ENCODE measurements around the gene TES.
"Not testable (repeated sequence)": the region's sequence is repeated elsewhere in the genome, so short reads cannot be mapped to it uniquely, and the experiment has no call there.

The TES gene

GRCh38 chr7:116293139-116293538 is 82.8 kb downstream of the TES start:
- DNase-seq, result no peak

GRCh38 chr7:116293633-116294032 is 83.3 kb downstream of the TES start:
- no peak for DNase-seq

- not testable (repeated sequence) for DNase-seq
Observed at GRCh38 chr7:116295903-116296302, 85.6 kb downstream of the TES start.

GRCh38 chr7:116298055-116298454 is 87.7 kb downstream of the TES start:
- DNase-seq, result no peak

GRCh38 chr7:116298576-116298975 is 88.2 kb downstream of the TES start:
- DNase-seq, result no peak

- DNase-seq, result no peak
Observed at GRCh38 chr7:116305485-116306408, 95.4 kb downstream of the TES start.

- DNase-seq, result no peak
Observed at GRCh38 chr7:116306409-116307048, 96.2 kb downstream of the TES start.

GRCh38 chr7:116307253-116307652 is 96.9 kb downstream of the TES start:
- DNase-seq, result no peak

Measured in activated naive CD4-positive, alpha-beta T cell treated with anti-CD3 and anti-CD28 coated beads, Interleukin-2, amount 50 U/mL, for 16 hours (primary cell).